Osteocyte (in vitro differentiated cells): Measurements from ENCODE around the gene ADPGK. TPM values are rescaled to one million over a fixed set of nuclear protein-coding genes. Genes with fewer than 3 reads are reported as not detected.

ENCODE experiments used
- DNase-seq: peaks from one replicate; pipeline ENCODE4 v3.0.0; 2021; ENCODE audit warnings: mixed read lengths; ENCODE audit not compliant: unreplicated experiment; ENCODE audit errors: extremely low spot score
- H3K27ac Mint-ChIP-seq: one replicate; pipeline ENCODE4 v1.8.0; 2021; ENCODE audit warnings: mild to moderate bottlenecking, mixed read lengths; ENCODE audit not compliant: unreplicated experiment
- H3K27me3 Mint-ChIP-seq: one replicate; pipeline ENCODE4 v1.8.0; 2021; ENCODE audit warnings: mixed read lengths; ENCODE audit not compliant: unreplicated experiment
- H3K36me3 Mint-ChIP-seq: one replicate; pipeline ENCODE4 v1.8.0; 2021; ENCODE audit warnings: mixed read lengths; ENCODE audit not compliant: unreplicated experiment
- H3K4me1 Mint-ChIP-seq: one replicate; pipeline ENCODE4 v1.8.0; 2021; ENCODE audit warnings: mixed read lengths; ENCODE audit not compliant: unreplicated experiment
- H3K4me3 Mint-ChIP-seq: one replicate; pipeline ENCODE4 v1.8.0; 2021; ENCODE audit warnings: mild to moderate bottlenecking, moderate library complexity, mixed read lengths; ENCODE audit not compliant: unreplicated experiment
- H3K9me3 Mint-ChIP-seq: one replicate; pipeline ENCODE4 v1.8.0; 2021; ENCODE audit warnings: mixed read lengths; ENCODE audit not compliant: unreplicated experiment
- total RNA-seq: library from RNA; stranded (reverse); gene quantifications from 2 replicates; pipeline ENCODE4 v1.2.1, GENCODE V29; 2021
- TF ChIP-seq, protein P1 (sequence below): fragments of 200-600 bp; sonication (generic); IDR thresholded peaks from 2 replicates; pipeline ENCODE4 v1.5.0; 2021; ENCODE audit warnings: antibody characterized with exemption, mild to moderate bottlenecking, moderate library complexity

ADPGK gene
- total RNA-seq, 1 donor from 2014 or later = 45.6 TPM

DNA sequence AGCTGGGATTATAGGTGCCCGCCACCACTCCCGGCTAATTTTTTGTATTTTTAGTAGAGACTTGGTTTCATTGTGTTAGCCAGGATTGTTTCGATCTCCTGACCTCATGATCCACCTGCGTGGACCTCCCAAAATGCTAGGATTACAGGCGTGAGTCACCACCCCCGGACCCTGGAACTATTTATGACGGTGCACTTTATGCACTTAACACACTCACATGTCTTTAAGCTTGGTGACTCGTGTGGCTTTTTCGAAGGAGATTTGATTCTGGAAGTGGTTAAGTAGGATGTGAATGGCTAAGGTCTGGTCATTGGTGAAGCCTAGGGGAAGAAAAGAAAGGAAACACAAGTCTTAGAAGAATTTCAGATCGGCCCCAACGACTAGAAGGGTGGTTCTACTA is 77.3 kb downstream of the ADPGK start:
- H3K4me3 Mint-ChIP-seq = no peak overlapping the region
- H3K36me3 Mint-ChIP-seq = peaks cover 6% of the 10 kb centered on the region
- peaks cover 4% of the 10 kb centered on the region for H3K9me3 Mint-ChIP-seq
- TF ChIP-seq, protein P1, sequence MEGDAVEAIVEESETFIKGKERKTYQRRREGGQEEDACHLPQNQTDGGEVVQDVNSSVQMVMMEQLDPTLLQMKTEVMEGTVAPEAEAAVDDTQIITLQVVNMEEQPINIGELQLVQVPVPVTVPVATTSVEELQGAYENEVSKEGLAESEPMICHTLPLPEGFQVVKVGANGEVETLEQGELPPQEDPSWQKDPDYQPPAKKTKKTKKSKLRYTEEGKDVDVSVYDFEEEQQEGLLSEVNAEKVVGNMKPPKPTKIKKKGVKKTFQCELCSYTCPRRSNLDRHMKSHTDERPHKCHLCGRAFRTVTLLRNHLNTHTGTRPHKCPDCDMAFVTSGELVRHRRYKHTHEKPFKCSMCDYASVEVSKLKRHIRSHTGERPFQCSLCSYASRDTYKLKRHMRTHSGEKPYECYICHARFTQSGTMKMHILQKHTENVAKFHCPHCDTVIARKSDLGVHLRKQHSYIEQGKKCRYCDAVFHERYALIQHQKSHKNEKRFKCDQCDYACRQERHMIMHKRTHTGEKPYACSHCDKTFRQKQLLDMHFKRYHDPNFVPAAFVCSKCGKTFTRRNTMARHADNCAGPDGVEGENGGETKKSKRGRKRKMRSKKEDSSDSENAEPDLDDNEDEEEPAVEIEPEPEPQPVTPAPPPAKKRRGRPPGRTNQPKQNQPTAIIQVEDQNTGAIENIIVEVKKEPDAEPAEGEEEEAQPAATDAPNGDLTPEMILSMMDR = no peak
- no peaks in the 10 kb centered on the region for H3K27me3 Mint-ChIP-seq
- H3K4me1 Mint-ChIP-seq = peaks cover 29% of the 10 kb centered on the region
- DNase-seq = no peak
- H3K27ac Mint-ChIP-seq = no peak overlapping the region

Other genes with a start within 250 kb of the ADPGK start
- not detected in 2 replicates for gene GOLGA6B, start 129.1 kb downstream of the ADPGK start, total RNA-seq
- gene HIGD2B, start 97.6 kb downstream of the ADPGK start, total RNA-seq = not detected in 2 replicates
- gene BBS4, start 97.6 kb downstream of the ADPGK start, total RNA-seq = 24.7 and 30.5 TPM in 2 replicates